GM18498 (cell line): Measurements from ENCODE around the gene HCFC1R1.
A peak's percentile ranks its signal among the peaks of the same experiment; 100 is the strongest.
"Not testable (repeated sequence)": the region's sequence is repeated elsewhere in the genome, so short reads cannot be mapped to it uniquely, and the experiment has no call there.

Experiments
- ATAC-seq: cut with Tn5 transposase; IDR thresholded peaks from one replicate; pipeline ENCODE4 v1.9.1; 2021; ENCODE audit warnings: mild to moderate bottlenecking, moderate library complexity; ENCODE audit not compliant: unreplicated experiment

Gene HCFC1R1, protein sequence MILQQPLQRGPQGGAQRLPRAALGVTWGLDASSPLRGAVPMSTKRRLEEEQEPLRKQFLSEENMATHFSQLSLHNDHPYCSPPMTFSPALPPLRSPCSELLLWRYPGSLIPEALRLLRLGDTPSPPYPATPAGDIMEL

DNA sequence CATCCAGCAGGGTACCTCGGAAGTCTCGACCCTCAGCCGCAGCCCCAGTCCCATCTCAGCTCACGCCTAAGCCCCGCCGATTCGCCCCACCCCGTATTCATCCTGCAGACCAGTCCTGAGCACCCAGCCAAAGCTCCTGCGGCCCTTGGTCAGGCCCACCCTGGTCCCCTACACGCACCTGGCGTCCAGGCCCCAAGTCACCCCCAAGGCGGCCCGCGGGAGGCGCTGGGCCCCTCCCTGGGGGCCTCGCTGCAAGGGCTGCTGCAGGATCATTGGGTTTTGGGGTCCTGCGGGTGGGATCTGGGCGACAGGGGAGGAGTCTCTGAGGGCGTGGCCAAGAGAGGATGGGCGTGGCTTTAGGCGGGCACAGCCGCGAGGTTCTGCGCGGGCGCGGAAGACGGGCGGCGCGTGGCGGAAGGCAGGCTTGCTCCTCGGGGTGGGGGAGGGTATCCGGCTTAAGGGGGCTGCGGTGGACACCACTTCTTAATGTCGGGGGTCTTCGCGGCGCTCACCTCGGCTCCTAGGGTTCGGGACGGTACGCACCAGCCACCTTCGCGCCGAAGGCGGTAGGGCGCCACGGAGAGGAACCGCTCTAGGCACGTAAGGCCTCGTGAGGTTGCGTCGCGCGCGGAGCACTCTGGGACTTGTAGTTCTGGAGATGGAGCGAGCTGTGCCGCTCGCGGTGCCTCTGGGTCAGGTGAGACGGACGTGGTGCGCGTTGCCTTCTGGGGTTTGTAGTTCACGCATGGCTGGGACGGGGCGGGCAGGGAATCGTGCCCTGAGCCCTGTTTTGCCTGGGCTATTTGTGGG, at the start of gene HCFC1R1, which contains the start of gene THOC6:
HCFC1R1 (minus strand) TSS at position 274 of the 810 bp plus-strand sequence; CDS start at position 273, 1 bp downstream.
THOC6 (plus strand) TSS at position 367 of the 810 bp plus-strand sequence; CDS start at position 659, 292 bp downstream.
- ATAC-seq = peak; percentile 79

DNA sequence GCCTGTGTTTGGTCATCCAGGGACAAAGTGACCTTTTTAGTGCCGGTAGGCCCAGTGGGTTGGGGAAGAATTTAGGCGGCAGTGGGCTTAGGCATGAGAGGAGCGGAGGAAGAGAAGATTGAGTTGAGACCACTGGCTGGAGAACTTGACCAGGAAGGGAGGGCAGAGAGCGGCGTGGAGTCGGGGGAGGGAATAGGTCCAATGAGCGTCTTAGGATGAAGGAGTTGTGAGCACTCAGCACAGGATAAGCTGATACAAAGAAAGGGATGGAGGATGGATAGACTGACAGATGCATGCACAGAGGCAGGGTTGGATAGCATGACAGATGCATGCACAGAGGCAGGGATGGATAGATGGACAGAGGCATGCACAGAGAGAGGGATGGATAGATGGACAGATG, 49.7 kb upstream of the HCFC1R1 start:
- no peak for ATAC-seq

DNA sequence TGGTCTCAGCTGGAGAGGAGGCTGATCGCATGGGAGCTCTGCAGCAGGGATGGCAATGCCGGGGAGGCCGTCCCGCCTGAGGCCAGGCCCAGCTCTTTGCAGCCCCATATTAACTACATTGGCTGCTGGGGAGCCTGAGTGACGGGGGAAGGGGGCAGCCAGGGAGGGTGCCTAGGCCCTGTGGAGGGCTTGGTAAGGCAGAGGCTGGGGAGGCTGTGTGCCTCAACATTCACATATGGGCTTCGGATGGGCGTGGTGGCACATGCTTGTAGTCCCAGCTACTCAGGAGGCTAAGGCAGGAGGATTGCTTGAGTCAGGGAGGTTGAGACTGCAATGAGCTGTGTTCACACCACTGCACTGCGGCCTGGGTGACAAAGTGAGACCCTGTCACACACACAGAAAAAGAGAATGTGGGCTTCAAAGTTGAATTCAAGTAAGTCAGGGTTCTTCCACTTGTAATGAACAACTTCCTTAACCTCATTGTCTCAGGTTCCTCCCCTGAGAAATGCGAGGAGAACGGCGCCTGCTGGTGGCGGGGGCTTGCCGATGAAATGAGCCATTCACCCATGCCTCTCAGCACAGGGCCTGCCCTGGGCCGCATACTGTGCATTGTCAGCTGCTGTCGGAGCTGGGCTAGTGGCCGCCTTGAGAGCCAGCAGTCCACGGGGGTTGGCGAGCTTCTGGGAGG, 49.0 kb upstream of the HCFC1R1 start:
- not testable (repeated sequence) for ATAC-seq

DNA sequence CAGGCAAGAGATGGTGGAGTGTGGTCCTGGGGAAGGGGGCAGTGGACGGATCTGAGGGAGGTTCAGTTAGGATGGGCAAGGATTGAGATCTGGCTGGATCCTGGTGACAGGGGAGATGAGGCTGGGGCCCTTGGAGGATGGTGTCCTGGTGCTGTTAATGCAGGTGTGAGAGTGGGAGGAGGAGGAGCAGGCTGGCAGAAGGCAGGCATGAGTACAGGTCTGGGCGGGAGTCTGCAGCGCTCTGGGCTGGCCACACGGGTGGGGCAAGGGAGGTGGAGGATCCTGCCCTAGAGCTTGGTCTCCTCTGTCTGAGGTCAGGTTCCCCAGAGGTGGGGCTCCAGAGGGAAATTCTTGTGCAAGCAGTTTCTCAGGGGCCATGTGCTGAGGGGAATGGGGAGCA, 48.4 kb upstream of the HCFC1R1 start:
- not testable (repeated sequence) for ATAC-seq

DNA sequence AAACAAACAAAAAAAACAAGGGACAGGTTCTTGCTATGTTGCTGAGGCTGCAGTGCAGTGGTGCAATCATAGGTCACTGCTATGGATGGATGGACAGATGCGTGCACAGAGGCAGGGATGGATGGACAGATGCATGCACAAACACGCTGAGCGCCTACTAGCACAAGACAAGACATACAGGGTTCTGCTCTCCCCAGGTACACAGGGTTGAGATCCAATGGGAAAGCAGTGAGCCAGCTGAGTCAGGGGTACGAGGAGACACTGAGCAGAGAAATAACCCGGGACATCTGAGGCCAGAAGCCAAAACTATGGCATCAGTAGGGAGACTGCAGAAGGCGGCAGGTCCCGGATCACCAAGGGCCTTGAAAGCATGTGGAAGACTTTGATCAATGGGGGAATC, 47.9 kb upstream of the HCFC1R1 start:
- ATAC-seq = no peak

DNA sequence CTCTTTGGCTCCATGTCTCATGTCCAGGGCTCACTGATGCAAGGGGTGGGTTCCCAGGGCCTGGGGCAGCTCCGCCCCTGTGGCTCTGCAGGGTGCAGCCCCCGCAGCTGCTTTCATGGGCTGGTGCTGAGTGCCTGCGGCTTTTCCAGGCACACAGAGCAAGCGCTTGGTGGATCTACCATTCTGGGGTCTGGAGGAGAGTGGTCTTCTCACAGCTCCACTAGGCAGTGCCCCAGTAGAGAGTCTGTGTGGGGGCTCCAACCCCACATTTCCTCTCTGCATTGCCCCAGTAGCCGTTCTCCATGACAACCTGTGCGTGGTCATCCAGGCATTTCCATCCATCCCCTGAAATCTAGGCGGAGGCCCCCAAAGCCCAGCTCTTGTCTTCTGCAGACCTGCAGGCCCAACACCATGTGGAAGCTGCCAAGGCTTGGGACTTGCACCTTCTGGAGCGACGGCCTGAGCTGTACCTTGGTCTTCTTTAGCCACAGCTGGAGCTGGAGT, 46.9 kb upstream of the HCFC1R1 start:
- no peak for ATAC-seq

DNA sequence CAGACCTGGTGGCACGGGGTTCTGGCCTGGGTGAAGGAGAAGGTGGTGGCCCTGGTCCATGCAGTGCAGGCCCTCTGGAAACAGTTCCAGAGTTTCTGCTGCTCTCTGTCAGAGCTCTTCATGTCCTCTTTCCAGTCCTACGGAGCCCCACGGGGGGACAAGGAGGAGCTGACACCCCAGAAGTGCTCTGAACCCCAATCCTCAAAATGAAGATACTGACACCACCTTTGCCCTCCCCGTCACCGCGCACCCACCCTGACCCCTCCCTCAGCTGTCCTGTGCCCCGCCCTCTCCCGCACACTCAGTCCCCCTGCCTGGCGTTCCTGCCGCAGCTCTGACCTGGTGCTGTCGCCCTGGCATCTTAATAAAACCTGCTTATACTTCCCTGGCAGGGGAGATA, 45.4 kb upstream of the HCFC1R1 start:
- ATAC-seq = not testable (repeated sequence)

DNA sequence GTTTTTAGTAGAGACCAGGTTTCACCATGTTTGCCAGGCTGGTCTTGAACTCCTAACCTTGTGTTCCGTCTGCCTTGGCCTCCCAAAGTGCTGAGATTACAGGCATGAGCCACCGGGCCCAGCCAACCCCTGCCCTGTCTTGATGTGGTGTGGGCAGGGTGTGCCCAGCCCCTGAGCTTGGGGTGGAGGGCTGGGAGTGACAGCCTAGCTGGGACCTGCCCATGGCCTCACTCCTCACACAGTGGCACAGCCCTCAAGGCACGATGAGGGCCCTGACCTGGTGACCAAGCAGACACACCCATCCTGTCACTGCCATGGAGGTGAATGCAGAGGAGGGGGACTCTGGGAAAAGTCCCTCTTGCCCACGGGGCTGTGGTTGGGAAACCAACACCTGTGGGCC, 44.7 kb upstream of the HCFC1R1 start:
- ATAC-seq = no peak

DNA sequence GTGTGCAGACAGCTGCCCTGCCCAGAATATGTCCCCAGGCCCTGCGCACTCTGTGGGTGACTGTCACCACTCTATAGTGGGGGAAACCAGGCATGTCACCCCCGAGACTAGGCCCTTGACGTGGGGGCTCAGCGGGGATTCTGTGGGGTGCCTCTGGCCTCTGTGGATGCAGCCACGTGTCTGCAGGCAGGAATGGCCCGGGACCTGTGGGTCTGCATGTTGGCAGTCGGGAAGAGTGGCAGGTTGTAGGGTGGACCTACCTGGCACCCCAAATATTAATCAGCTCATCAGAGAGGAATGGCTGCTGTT, 42.7 kb upstream of the HCFC1R1 start:
- ATAC-seq = no peak

DNA sequence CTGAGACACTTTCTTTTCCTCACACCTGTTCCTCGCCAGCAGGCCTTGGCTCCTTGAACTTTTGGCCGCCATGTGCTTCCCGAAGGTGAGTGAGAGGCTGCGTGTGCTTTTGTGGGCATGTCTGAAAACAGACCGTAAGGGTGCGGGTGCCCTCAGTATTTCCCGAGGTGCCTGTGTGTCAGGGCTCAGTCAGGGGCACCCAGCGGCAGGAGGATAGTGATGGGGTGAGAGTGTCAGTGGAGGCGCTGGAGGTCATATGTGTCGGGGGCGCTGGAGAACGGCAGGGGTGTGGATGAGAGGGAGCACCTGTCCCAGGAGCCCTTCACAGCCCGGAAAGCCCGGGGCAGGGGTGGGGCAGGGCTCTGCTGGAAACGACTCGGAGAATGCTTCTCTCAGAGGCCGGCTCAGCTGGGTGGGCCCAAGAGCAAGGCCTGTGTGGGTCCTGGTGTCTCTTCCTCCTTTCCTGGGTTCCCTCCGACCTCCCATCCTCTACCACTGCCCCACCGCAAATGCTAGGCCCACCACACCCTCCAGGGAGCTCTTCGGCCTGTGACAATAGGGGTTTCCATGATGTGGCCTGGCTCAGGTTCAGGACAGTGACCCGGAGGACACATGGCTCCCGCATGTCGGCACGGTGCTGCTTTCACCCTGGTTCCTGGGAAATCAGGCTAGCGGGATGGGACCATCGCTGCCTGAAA, 42.1 kb upstream of the HCFC1R1 start:
- ATAC-seq = no peak

DNA sequence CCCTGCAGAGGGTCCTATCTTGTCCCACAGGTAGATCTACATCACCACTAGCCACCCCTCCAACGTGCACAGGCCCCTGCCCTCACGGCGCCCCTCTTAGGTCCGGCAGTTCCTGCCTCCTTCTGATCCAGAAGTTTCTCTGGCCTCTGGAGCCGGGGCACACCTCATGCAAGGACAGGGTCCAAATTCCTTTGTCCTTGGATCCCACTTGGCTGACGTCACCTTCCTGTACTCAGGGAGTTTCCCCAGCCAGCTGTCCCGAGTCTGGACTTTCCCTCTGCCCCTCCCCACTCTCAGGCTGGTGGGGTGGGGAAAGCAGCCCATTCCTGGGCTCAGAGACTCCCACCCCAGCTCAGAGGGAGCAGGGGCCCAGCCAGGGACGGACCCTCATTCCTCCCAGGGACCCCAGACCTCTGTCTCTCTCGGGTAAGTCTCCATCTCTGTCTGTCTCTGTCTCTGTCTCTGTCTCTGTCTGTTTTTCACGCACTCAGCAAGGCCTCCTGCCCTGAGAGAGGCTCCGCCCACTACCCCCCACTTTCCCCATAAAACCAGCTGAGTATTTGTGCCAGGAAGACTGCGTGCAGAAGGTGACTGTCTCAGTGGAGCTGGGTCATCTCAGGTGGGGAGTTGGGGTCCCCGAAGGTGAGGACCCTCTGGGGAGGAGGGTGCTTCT, 41.5 kb upstream of the HCFC1R1 start, which contains the start of gene IL32:
IL32 (plus strand) TSS at position 572 of the 673 bp plus-strand sequence. CDS start 172 bp downstream, outside the sequence.
- no peak for ATAC-seq

DNA sequence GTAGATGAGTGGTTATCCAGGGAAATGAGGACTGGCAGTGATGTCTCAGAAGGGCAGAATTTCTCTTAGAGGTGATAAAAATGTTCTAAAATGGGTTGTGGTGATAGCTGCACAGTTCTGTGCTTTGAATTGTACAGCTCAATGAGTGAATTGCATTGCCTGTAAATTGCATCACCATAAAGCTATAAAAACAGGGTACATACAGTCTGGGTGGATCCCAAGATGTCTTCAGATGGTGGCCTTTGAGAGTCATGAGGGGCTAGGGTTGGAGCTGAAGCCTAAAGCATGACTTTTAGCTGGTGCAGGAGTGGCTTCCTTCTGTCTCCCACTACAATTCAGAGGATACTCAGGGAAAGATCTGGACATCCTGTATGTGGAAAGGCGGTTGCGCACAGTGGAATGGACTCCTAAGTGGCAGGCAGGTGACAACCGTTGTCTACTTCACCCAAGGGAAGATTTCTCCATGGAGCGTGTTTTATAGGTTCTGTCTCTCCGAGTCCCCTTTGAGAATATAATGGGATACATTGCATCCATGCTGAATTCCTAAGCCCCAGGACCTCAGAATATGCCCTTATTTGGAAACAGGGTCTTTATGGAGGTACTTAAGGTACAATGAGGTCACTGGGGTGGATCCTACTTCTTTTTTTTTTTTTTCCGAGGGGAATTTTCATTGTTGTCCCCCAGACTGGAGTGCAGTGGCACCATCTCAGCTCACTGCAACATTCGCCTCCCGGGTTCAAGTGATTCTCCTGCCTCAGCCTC, 40.1 kb upstream of the HCFC1R1 start:
- no peak for ATAC-seq

DNA sequence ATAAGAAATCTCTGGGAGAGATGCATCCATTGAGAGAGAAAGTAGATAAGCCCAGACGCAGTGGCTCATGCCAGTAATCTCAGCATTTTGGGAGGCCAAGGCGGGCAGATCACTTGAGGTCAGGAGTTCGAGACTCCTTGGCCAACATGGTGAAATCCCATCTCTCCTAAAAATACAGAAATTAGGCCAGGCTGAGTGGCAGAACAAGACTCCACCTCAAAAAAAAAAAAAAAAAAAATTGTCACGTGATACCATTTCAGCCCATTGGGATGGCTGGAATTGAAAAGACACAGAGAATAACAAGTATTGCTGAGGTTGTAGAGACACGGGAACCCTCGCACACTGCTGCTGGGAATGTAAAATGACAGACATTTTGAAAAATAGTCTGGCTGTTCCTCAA, 38.8 kb upstream of the HCFC1R1 start:
- ATAC-seq = no peak

DNA sequence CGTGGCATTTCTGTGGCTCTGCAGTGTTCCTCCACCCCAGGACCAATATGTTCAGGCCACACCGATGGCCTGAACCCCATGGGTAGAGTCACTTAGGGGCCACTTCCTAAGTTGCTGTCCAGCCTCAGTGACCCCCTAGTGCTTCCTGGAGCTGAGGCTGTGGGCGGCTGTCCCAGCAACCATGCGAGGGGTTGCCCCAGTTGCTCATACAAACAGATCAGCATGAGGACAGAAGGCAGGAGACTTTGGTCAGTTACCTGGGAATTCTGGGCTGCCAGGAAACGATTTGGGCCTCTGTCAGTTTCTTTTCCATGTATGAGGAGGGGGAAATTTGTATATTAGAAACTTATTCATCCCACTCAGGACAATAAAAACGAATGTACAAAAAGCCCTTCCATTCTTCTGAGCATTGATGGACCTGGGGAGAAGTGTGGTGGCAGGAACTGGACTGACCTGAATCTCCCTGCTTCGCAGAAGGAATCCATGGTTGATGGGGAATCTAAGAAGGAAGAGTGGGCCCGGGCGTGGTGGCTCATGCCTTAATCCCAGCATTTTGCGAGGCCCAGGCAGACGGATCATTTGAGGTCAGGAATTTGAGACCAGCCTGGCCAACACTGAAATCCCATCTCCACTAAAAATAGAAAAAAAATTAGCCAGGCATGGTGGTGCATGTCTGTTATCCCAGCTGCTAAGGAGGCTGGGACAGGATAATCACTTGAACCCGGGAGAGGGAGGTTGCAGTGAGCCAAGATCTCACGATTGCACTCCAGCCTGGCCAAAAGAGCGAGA, 36.8 kb upstream of the HCFC1R1 start:
- no peak for ATAC-seq

DNA sequence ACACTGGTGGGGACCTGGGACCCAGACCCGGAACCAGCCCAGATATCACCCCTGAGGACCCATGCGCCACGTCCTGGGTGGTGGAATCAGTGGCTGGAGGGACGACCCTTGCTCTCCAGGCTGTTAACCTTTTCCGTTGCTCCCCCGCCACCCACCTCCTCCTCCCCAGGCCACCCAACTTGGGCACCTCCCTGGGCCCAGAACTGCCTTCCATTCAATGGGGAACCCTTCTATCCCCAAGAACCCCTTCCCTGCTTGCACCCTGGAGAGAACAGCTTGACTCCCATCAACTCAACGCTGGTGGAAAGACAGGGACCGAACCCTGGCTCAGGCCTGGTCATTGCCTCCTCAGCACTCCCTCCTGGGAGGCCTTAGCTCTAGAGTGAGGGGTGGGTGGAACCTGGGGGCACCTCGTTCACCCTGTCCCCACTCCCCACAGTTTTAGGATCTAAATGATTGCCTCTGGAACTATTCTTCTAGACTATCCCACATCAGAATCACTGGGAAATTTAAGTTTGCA, 36.0 kb upstream of the HCFC1R1 start:
- no peak for ATAC-seq

DNA sequence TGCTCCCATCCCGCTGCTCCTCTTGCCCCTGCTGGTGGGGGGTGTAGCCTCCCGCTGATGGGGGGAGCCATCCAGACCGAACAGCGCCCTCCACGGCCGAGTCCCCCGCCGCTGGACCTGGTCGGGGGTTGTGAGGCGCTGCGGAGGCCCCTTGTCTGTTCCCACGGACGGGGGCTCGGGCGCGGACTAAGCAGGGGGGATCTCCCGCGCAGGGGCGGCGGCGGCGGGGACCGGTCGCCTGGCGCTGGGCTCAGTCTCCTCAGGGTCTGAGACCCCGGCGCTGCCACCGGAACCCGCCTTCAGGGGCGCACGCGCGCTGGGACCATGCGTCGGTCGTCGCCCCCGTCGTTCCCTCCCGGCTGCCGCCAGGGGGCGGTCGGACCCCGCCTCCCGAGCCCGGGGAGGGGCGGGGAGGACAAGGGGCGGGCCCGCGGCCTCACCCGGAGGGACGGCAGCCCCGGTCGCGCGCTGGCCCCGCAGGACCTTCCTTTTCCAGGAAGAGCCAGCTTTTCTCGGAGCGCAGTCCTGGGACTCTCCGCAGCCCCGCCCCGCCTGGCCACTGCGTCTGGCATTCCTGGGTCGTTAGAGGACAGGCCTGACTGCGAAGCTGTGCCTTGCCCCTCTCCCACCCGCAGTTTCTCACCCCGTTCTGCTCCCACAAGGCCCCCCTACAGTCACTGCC, 35.4 kb upstream of the HCFC1R1 start:
- ATAC-seq = peak; percentile 84

DNA sequence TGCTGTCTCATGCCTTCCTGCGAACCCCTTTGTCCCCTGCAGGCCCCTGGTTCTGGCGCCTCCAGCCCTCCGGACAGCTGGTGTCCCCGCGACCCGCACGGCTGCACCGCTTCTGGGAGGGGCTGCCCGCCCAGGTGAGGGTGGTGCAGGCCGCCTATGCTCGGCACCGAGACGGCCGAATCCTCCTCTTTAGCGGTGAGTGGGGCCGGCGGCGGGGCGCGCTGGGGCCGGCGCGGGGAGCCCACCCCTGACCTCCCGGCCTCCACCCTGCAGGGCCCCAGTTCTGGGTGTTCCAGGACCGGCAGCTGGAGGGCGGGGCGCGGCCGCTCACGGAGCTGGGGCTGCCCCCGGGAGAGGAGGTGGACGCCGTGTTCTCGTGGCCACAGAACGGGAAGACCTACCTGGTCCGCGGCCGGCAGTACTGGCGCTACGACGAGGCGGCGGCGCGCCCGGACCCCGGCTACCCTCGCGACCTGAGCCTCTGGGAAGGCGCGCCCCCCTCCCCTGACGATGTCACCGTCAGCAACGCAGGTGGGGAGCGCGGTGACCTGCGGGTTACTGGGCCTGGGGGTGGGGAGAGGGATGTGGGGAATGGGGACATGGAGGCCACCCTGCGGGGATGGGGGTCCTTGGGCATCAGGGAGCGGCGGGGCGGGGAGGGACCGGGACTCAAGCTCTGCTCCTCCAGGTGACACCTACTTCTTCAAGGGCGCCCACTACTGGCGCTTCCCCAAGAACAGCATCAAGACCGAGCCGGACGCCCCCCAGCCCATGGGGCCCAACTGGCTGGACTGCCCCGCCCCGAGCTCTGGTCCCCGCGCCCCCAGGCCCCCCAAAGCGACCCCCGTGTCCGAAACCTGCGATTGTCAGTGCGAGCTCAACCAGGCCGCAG, 34.6 kb upstream of the HCFC1R1 start:
- ATAC-seq = peak; percentile 21
